K562 (cell line): ENCODE results near the gene TMED4. TPM values are rescaled to one million over a fixed set of nuclear protein-coding genes. Genes with fewer than 3 reads are reported as not detected.

Source experiments
- ATF1 ChIP-seq, 2 experiments: fragments of 450-650 bp in 1 of 2; IDR thresholded peaks; 2 replicates each; pipeline ENCODE4 v1.6.1; 2016; ENCODE audit warnings: missing compliant biosample characterization in 1 of 2, missing genetic modification characterization in 1 of 2
- CEBPB ChIP-seq: fragments of 450-650 bp; IDR thresholded peaks from 2 replicates; pipeline ENCODE4 v1.6.1; 2016; ENCODE audit warnings: missing genetic modification characterization, missing compliant biosample characterization
- CREBBP ChIP-seq: IDR thresholded peaks from one replicate; pipeline ENCODE4 v1.6.1; 2012; ENCODE audit warnings: low read depth, mild to moderate bottlenecking, control low read depth, inconsistent platforms, low read length
- E2F6 ChIP-seq, 2 experiments: IDR thresholded peaks; 2 replicates each; pipeline ENCODE4 v1.6.1; 2011; ENCODE audit warnings: borderline replicate concordance in 1 of 2, control low read depth in 1 of 2, low read depth in 1 of 2, low read length in 1 of 2, mild to moderate bottlenecking in 1 of 2, mixed read lengths in 1 of 2, moderate library complexity in 1 of 2; ENCODE audit not compliant: insufficient read depth in 1 of 2, insufficient read length in 1 of 2, poor library complexity in 1 of 2, severe bottlenecking in 1 of 2; ENCODE audit errors: extremely low read depth in 1 of 2
- ERF ChIP-seq: fragments of 450-650 bp; formaldehyde crosslinking; IDR thresholded peaks from 2 replicates; pipeline ENCODE4 v1.4.0; 2020; ENCODE audit warnings: mild to moderate bottlenecking, mixed read lengths
- ESRRA ChIP-seq: fragments of 450-650 bp; IDR thresholded peaks from 2 replicates; pipeline ENCODE4 v1.6.1; 2014; ENCODE audit warnings: low read depth, mild to moderate bottlenecking, moderate library complexity, borderline replicate concordance
- FOXJ3 ChIP-seq: sonication (generic); formaldehyde crosslinking; IDR thresholded peaks from 2 replicates; pipeline ENCODE4 v1.4.0; 2020; ENCODE audit warnings: mild to moderate bottlenecking, missing genetic modification reagents
- FOXK2 ChIP-seq, 2 experiments: fragments of 450-650 bp; IDR thresholded peaks in 1 of 2; conservative IDR thresholded peaks in 1 of 2; 2 replicates each; pipeline ENCODE4 v1.6.1; 2016; ENCODE audit warnings: low read depth in 2 of 2, mild to moderate bottlenecking in 1 of 2
- FUS ChIP-seq: fragments of 200-400 bp; formaldehyde crosslinking; optimal IDR thresholded peaks from 2 replicates; pipeline ENCODE3; 2017; ENCODE audit warnings: low read depth, low read length
- HLTF ChIP-seq: fragments of 450-650 bp; IDR thresholded peaks from 2 replicates; pipeline ENCODE4 v1.6.1; 2016
- KLF6 ChIP-seq: fragments of 250-450 bp; sonication (Bioruptor Pico); IDR thresholded peaks from 2 replicates; pipeline ENCODE4 v1.4.0; 2020; ENCODE audit warnings: mild to moderate bottlenecking, moderate library complexity, borderline replicate concordance
- NELFE ChIP-seq: IDR thresholded peaks from 2 replicates; pipeline ENCODE4 v1.6.1; 2011; ENCODE audit warnings: mild to moderate bottlenecking; ENCODE audit not compliant: insufficient read depth, insufficient read length
- NFIC ChIP-seq: fragments of 450-650 bp; IDR thresholded peaks from 2 replicates; pipeline ENCODE4 v1.6.1; 2017; ENCODE audit warnings: mild to moderate bottlenecking, inconsistent platforms
- RCOR1 ChIP-seq, 2 experiments: IDR thresholded peaks; 2 replicates each; pipeline ENCODE4 v1.6.1; 2012; ENCODE audit warnings: low read depth in 2 of 2, low read length in 2 of 2, borderline replicate concordance in 1 of 2, improper control_type of control experiment in 1 of 2
- SNIP1 ChIP-seq: fragments of 450-650 bp; IDR thresholded peaks from 2 replicates; pipeline ENCODE4 v1.7.1; 2017; ENCODE audit warnings: low read depth, mild to moderate bottlenecking
- SOX6 ChIP-seq: fragments of 450-650 bp; IDR thresholded peaks from 2 replicates; pipeline ENCODE4 v1.6.1; 2014; ENCODE audit warnings: mild to moderate bottlenecking
- TCF3 ChIP-seq: sonication (generic); formaldehyde crosslinking; IDR thresholded peaks from 2 replicates; pipeline ENCODE4 v1.4.0; 2020; ENCODE audit warnings: mild to moderate bottlenecking, missing genetic modification reagents
- TCFL5 ChIP-seq: fragments of 250-450 bp; sonication (Bioruptor Pico); conservative IDR thresholded peaks from 2 replicates; pipeline ENCODE4 v1.6.1; 2021; ENCODE audit warnings: mild to moderate bottlenecking, moderate library complexity, matching md5 sums
- TRIM24 ChIP-seq, 2 experiments: fragments of 450-650 bp; IDR thresholded peaks; 2 replicates each; pipeline ENCODE4 v1.6.1; 2016
- ZNF395 ChIP-seq: fragments of 200-800 bp; sonication (Bioruptor generic); IDR thresholded peaks from 2 replicates; pipeline ENCODE4 v1.6.1; 2017; ENCODE audit warnings: missing genetic modification characterization, missing compliant biosample characterization
- ZNF592 ChIP-seq: fragments of 450-650 bp; IDR thresholded peaks from 2 replicates; pipeline ENCODE4 v1.6.1; 2017; ENCODE audit warnings: antibody characterized with exemption, mild to moderate bottlenecking
- polyA plus RNA-seq, 8 experiments: library from polyadenylated mRNA; depleted of rRNA in 4 of 8; stranded (reverse) in 5 of 8; unstranded in 3 of 8; fragments of >200 nt; fragmentation: Nextera tagmentation in 2 of 8; fragmentation: Illumina TruSeq in 1 of 8; extraction: Ambion mirVana in 2 of 8; extraction: Trizol in 1 of 8; gene quantifications; 2 replicates each; pipeline versions ENCODE4 v1.2.1 to v1.2.3, GENCODE V29; 2011 to 2014; ENCODE audit warnings: inconsistent platforms in 1 of 8, missing spikeins in 1 of 8
- total RNA-seq, 7 experiments: library from RNA; depleted of rRNA in 6 of 7; stranded (reverse); fragments of >200 nt in 6 of 7; fragmentation: Illumina TruSeq in 2 of 7; extraction: Trizol in 2 of 7; gene quantifications; 2 replicates each; pipeline versions ENCODE4 v1.2.1 to v1.2.3, GENCODE V29; 2011 to 2021; ENCODE audit warnings: low replicate concordance in 1 of 7

TMED4 gene
- total and polyA plus RNA-seq, 9 of the 15 experiments (the other 6 are each of a cell fraction or from before 2014, with no cell fraction given), result 20.3 to 64.0 (median 42.1) TPM

- TF ChIP-seq ZNF592, result 0 out of 2 replicates have a peak, but pooled peaks have one; percentile 46
- TF ChIP-seq TCF3, result no peak
- TF ChIP-seq ZNF395 (CRISPR knock-in tag), result no peak
- peak; percentile 37; the same call in 1 of the 2 replicates for TF ChIP-seq CEBPB (tag)
- no peak for TF ChIP-seq FOXK2 (conservative IDR thresholded peaks at IDR 0.05 in 1 of 2, IDR thresholded peaks at IDR 0.05 in 1 of 2; ENCODE audit: low read depth in 2 of 2)
- TF ChIP-seq E2F6 (IDR thresholded peaks at IDR 0.05; ENCODE audit: borderline replicate concordance in 1 of 2, extremely low read depth in 1 of 2, insufficient read depth in 1 of 2, insufficient read length in 1 of 2, low read depth in 1 of 2, low read length in 1 of 2, poor library complexity in 1 of 2, severe bottlenecking in 1 of 2), result peak in 1 of 2 experiments; percentile 27
- TF ChIP-seq HLTF, result no peak
- TF ChIP-seq ATF1 (CRISPR knock-in tag; IDR thresholded peaks at IDR 0.05), result no peak
- TF ChIP-seq ATF1 (tag; IDR thresholded peaks at IDR 0.05), result no peak
- TF ChIP-seq FUS, result no peak
- no peak for TF ChIP-seq SOX6
- no peak for TF ChIP-seq SNIP1
- no peak for TF ChIP-seq ERF
- no peak for TF ChIP-seq TCFL5
- no peak for TF ChIP-seq ESRRA
- TF ChIP-seq FOXJ3, result no peak
- TF ChIP-seq KLF6 (CRISPR knock-in tag), result no peak
- no peak for TF ChIP-seq RCOR1 (IDR thresholded peaks at IDR 0.05; ENCODE audit: borderline replicate concordance in 1 of 2, low read depth in 2 of 2, low read length in 2 of 2)
- no peak for TF ChIP-seq CREBBP
- peak; percentile 43; the same call in 1 of the 2 replicates for TF ChIP-seq NFIC
- no peak for TF ChIP-seq NELFE
- no peak for TF ChIP-seq TRIM24 (IDR thresholded peaks at IDR 0.05)
Observed at GRCh38 chr7:44580945-44581878, 819 bp downstream of the TMED4 start (continued).
